ENCODE results near the gene PRR5L.

Gene PRR5L

DNA sequence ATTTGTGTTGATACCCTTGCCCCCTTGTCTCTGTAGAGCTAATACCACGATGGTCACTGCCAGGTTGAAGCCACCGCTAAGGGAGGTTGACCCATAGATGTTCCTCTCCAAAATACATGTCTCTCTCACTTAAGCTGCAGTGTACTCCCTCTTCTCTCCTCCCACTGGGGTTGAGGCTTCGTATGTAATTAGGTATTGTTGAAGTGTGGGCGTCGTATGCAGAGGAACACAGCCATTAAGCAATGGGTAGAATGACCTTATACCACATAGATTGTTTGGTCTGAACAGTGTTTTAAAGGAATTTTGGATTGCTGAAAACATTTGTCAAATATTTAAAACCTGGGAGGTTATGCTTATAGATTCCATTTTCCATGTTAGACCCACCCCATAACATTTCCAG is 142.0 kb downstream of the PRR5L start:
- CTCF ChIA-PET: no interaction called here
- TF ChIP-seq, protein P1, sequence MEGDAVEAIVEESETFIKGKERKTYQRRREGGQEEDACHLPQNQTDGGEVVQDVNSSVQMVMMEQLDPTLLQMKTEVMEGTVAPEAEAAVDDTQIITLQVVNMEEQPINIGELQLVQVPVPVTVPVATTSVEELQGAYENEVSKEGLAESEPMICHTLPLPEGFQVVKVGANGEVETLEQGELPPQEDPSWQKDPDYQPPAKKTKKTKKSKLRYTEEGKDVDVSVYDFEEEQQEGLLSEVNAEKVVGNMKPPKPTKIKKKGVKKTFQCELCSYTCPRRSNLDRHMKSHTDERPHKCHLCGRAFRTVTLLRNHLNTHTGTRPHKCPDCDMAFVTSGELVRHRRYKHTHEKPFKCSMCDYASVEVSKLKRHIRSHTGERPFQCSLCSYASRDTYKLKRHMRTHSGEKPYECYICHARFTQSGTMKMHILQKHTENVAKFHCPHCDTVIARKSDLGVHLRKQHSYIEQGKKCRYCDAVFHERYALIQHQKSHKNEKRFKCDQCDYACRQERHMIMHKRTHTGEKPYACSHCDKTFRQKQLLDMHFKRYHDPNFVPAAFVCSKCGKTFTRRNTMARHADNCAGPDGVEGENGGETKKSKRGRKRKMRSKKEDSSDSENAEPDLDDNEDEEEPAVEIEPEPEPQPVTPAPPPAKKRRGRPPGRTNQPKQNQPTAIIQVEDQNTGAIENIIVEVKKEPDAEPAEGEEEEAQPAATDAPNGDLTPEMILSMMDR (tag by site-specific recombination; IDR thresholded peaks at IDR 0.05): no peak
- TF ChIP-seq PRDM1 (tag by site-specific recombination; IDR thresholded peaks at IDR 0.05) (no peak), ZNF548 (tag by site-specific recombination; IDR thresholded peaks at IDR 0.05) (no peak), ZNF785 (tag by site-specific recombination; IDR thresholded peaks at IDR 0.05) (no peak), ZBTB21 (tag by site-specific recombination; IDR thresholded peaks at IDR 0.05) (no peak), SP2 (tag by site-specific recombination; IDR thresholded peaks at IDR 0.05) (no peak)
- POLR2A ChIA-PET: no interaction called here

DNA sequence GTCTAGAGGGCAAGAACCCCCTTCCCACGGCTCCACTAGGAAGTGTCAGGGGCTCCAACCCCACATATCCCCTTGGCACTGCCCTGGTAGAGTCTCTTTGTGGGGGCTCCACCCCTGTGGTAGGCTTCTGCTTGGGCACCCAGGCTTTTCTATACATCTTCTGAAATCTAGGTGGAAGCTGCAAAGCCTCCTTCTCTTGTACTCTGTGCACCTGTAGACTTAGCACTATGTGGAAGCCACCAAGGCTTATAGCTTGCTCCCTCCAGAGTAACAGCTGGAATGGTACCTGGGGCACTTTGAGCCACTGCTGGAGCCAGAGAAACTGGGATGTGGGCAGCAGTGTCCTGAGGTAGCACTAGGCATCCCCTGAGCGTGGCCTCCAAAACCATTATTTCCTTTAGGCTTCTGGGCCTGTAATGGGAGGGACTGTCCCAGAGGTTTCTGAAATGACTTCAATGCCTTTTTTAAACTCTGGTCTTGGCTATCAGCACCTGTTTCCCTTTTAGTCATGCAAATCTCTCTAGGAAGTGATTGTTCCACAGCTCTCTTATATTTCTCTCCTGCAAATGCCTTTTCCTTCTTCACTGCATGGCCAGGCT is 145.6 kb downstream of the PRR5L start:
- no peak for TF ChIP-seq SP7 (tag by site-specific recombination; IDR thresholded peaks at IDR 0.05)
- TF ChIP-seq, protein P2, sequence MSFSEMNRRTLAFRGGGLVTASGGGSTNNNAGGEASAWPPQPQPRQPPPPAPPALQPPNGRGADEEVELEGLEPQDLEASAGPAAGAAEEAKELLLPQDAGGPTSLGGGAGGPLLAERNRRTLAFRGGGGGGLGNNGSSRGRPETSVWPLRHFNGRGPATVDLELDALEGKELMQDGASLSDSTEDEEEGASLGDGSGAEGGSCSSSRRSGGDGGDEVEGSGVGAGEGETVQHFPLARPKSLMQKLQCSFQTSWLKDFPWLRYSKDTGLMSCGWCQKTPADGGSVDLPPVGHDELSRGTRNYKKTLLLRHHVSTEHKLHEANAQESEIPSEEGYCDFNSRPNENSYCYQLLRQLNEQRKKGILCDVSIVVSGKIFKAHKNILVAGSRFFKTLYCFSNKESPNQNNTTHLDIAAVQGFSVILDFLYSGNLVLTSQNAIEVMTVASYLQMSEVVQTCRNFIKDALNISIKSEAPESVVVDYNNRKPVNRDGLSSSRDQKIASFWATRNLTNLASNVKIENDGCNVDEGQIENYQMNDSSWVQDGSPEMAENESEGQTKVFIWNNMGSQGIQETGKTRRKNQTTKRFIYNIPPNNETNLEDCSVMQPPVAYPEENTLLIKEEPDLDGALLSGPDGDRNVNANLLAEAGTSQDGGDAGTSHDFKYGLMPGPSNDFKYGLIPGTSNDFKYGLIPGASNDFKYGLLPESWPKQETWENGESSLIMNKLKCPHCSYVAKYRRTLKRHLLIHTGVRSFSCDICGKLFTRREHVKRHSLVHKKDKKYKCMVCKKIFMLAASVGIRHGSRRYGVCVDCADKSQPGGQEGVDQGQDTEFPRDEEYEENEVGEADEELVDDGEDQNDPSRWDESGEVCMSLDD (tag by site-specific recombination; IDR thresholded peaks at IDR 0.05): no peak
- no peak for TF ChIP-seq ZNF785 (tag by site-specific recombination; IDR thresholded peaks at IDR 0.05)
- TF ChIP-seq ZNF521 (tag by site-specific recombination; IDR thresholded peaks at IDR 0.05): no peak
- no peak for TF ChIP-seq REPIN1 (tag by site-specific recombination; IDR thresholded peaks at IDR 0.05; ENCODE audit: low read depth)
- TF ChIP-seq ZNF626 (tag by site-specific recombination; IDR thresholded peaks at IDR 0.05): no peak
- no peak for TF ChIP-seq ZNF610 (tag by site-specific recombination; IDR thresholded peaks at IDR 0.05; ENCODE audit: borderline replicate concordance)
- TF ChIP-seq ZNF558 (tag by site-specific recombination; IDR thresholded peaks at IDR 0.05): no peak
- TF ChIP-seq, protein P3, sequence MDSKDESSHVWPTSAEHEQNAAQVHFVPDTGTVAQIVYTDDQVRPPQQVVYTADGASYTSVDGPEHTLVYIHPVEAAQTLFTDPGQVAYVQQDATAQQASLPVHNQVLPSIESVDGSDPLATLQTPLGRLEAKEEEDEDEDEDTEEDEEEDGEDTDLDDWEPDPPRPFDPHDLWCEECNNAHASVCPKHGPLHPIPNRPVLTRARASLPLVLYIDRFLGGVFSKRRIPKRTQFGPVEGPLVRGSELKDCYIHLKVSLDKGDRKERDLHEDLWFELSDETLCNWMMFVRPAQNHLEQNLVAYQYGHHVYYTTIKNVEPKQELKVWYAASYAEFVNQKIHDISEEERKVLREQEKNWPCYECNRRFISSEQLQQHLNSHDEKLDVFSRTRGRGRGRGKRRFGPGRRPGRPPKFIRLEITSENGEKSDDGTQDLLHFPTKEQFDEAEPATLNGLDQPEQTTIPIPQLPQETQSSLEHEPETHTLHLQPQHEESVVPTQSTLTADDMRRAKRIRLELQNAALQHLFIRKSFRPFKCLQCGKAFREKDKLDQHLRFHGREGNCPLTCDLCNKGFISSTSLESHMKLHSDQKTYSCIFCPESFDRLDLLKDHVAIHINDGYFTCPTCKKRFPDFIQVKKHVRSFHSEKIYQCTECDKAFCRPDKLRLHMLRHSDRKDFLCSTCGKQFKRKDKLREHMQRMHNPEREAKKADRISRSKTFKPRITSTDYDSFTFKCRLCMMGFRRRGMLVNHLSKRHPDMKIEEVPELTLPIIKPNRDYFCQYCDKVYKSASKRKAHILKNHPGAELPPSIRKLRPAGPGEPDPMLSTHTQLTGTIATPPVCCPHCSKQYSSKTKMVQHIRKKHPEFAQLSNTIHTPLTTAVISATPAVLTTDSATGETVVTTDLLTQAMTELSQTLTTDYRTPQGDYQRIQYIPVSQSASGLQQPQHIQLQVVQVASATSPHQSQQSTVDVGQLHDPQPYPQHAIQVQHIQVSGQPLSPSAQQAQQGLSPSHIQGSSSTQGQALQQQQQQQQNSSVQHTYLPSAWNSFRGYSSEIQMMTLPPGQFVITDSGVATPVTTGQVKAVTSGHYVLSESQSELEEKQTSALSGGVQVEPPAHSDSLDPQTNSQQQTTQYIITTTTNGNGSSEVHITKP (tag by site-specific recombination; IDR thresholded peaks at IDR 0.05): no peak
- no peak for TF ChIP-seq MYNN (tag by site-specific recombination; IDR thresholded peaks at IDR 0.05; ENCODE audit: borderline replicate concordance)
- no peak for TF ChIP-seq ZBTB7A (tag by site-specific recombination; IDR thresholded peaks at IDR 0.05; ENCODE audit: low read depth)
- no peak for TF ChIP-seq KLF10 (tag by site-specific recombination; IDR thresholded peaks at IDR 0.05)
- no peak for TF ChIP-seq ZSCAN23 (tag by site-specific recombination; IDR thresholded peaks at IDR 0.05)
- Histone ChIP-seq H3K4me1 (ENCODE audit: control insufficient read depth, insufficient read depth, low read length) (no peaks in the 10 kb centered on the region), H3K36me3 (ENCODE audit: control insufficient read depth in 2 of 2, insufficient read depth in 1 of 2, low read length in 2 of 2) (no peaks in the 10 kb centered on the region), H3K9me3 (ENCODE audit: control insufficient read depth, insufficient read depth, low read depth, low read length) (no peaks in the 10 kb centered on the region), H3K4me3 (ENCODE audit: low read depth, low read length) (no peak overlapping the region), H3K27ac (ENCODE audit: extremely low read depth, low read depth, low read length) (no peak overlapping the region)
- ChIA-PET POLR2A (no interaction called here), CTCF (no interaction called here)

More for the DNA sequence above, 142.0 kb downstream of the PRR5L start:
- no peak overlapping the region for H3K4me3 ChIP-seq (ENCODE audit: low read depth, low read length)
- no peaks in the 10 kb centered on the region for H3K4me1 ChIP-seq (ENCODE audit: control insufficient read depth, insufficient read depth, low read length)
- no peak overlapping the region for H3K27ac ChIP-seq (ENCODE audit: extremely low read depth, low read depth, low read length)
- no peaks in the 10 kb centered on the region for H3K9me3 ChIP-seq (ENCODE audit: control insufficient read depth, insufficient read depth, low read depth, low read length)
- no peaks in the 10 kb centered on the region for H3K36me3 ChIP-seq (ENCODE audit: control insufficient read depth in 2 of 2, insufficient read depth in 1 of 2, low read length in 2 of 2)

Measured in HEK293 (cell line).